A172 (cell line): ENCODE results near the gene ATP8A1. TPM values are rescaled to one million over a fixed set of nuclear protein-coding genes. Genes with fewer than 3 reads are reported as not detected.

Source experiments
- DNase-seq: peaks from one replicate; pipeline ENCODE4 v3.0.0-alpha.2; 2015; ENCODE audit warnings: low spot score
- total RNA-seq: library from RNA; depleted of rRNA; stranded (reverse); fragments of >200 nt; shearing (Covaris generic); gene quantifications from 2 replicates; pipeline ENCODE4 v1.2.3, GENCODE V29; 2014

The ATP8A1 gene
- total RNA-seq, 1 experiment from 2014 or later: not detected

DNA sequence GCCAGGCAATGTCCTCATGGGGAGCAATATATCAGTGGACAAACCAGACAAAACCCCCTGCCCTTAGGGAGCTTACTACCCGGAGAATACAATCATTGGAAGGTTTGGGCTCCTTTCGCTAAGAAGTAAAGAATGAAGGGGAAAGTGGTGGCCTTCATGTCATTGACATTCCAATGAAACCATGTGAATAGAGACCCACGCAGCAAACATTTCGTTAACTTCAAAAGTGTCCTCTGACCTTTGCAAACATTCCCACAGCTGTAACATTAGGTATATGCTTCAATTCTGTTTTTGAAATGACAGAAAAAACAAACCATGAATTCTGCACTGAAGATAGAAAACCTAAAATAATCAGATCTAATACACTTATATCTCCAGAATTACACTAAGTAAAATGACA lies 7.0 kb downstream of the ATP8A1 start:
- DNase-seq: no peak

GRCh38 chr4:42646999-42647541 lies 9.8 kb downstream of the ATP8A1 start:
- no peak for DNase-seq

DNA sequence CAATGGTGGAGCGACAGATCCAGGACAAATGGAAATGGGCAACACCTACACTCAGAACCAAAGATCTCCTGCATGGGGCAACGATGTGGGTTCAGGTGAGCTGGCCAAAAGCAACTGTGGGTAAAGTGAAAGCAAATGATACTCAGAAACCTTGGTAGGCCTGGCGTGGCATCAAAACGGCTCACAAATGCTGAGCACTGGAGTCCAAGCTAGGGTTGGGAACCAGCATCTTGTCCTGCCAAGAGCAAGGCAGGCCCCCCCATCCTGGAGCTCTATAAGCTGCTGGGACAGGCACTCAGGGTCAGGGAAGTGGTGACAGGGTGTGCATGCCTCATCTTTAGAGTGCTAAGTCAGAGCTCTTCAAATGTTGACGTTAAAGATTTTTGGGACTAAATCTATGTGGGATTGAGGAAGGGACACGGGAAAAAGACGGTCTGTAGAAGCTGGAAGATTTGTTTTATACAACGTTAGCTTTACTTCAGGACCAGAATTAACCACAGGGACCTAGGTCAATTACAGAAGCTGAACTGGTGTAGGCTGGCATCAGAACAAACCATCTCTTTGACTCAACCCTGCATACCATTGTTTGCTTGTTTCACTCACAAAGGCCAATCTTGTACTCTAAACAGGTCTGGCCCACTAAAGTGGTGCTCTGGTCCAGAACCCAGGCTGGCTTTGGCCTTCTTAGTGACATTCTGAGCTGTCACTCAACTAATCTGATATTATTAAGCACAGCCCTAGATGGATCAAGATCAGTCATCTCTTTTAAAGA lies 10.7 kb downstream of the ATP8A1 start:
- DNase-seq: no peak

GRCh38 chr4:42644897-42645296 lies 12.0 kb downstream of the ATP8A1 start:
- DNase-seq: no peak

DNA sequence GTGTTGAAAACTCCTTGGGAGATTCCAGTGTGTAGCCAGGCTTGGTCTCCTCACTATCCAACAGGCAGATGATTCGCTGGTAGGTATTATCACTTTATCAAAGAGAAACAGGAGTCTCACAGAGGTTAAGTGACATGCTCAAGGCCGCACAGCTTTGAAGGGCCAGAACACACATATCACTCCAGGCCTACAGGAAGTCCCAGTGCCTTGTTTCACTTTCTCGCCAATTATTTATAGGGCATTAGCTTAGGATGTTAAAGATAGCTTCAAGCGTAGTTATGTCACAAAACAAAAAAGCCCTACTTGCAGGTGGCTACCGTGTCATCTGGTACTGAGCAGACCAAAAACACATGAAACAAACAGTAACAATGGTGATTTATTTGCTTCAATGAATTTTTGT lies 13.2 kb downstream of the ATP8A1 start:
- DNase-seq: no peak

- no peak for DNase-seq
Measured at GRCh38 chr4:42642845-42643615, 13.9 kb downstream of the ATP8A1 start.

GRCh38 chr4:42642101-42642797 lies 14.7 kb downstream of the ATP8A1 start:
- no peak for DNase-seq

- no peak for DNase-seq
Measured at GRCh38 chr4:42641656-42642055, 15.2 kb downstream of the ATP8A1 start.

DNA sequence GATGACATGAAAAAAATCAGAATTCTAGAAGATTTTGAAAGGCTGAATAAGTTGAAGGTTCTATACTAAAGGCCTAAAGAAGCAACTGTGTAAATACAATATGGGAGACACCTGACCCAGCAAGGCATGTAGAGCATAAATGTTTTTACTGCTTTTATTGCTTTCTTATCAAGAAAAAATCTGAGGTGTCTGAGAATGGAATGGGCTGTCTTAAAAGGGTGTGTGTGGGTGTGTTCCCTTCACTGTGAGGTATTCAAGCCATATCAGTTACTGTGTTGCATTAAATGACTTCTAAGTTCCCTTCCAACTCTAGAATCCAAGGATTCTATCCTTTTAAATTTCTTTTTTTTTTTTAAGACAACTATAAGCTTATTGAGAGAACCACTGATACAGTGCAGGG lies 15.7 kb downstream of the ATP8A1 start:
- DNase-seq: no peak

- no peak for DNase-seq
Measured at GRCh38 chr4:42640613-42641012, 16.3 kb downstream of the ATP8A1 start.

- DNase-seq: no peak
Measured at GRCh38 chr4:42638993-42639392, 17.9 kb downstream of the ATP8A1 start.

- DNase-seq: no peak
Measured at GRCh38 chr4:42638321-42638720, 18.6 kb downstream of the ATP8A1 start.

DNA sequence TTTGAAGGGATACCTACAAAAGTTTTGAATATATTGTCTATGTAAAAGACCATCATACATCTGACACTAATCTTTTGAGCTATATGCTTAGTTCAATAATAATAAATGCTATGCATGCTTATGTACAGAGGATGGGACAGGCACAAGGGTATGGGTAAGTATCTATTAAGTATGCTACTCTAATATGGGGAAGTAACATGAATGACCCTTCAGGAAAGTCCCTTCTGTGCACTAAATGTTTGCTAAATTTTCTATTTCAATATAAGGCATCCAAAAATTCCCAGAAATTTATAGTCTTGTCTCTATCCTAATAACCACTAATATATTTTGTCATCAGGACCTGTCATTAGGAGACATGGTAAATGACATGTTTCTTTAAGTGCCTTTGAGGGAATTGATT lies 19.0 kb downstream of the ATP8A1 start:
- no peak for DNase-seq

DNA sequence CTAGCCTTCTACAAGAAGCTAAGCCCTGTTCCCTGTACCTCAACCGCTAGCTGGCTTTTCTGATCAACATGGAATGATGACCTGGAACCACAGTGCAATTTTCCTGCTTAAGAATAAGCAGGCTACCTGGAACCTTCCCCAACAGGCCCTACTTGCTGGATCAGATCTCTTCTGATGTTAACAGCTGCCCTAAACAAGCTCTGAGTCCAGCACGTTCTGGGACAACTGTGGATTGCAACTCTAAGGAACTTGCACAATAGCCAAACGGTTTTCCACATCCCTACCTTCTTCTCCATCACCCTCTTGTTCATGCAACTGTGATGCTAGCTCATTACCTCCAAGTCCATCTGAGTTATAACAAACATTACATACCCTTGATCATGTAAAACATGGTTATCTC lies 19.8 kb downstream of the ATP8A1 start:
- DNase-seq: no peak

DNA sequence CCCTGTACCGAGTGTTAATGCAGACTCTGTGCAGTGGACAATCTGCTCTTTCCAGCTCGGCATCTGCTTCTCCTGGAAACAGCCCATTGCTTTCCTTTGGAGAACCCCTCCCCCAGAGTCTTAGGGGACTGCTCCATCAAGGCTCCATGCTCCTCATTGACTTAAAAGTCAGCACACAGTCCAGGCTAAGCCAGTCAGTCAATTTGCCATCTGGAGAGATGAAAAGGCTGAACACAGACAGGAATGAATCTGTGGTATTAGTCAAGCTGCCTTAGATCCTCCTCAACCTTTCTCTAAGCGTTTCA lies 20.3 kb downstream of the ATP8A1 start:
- no peak for DNase-seq

DNA sequence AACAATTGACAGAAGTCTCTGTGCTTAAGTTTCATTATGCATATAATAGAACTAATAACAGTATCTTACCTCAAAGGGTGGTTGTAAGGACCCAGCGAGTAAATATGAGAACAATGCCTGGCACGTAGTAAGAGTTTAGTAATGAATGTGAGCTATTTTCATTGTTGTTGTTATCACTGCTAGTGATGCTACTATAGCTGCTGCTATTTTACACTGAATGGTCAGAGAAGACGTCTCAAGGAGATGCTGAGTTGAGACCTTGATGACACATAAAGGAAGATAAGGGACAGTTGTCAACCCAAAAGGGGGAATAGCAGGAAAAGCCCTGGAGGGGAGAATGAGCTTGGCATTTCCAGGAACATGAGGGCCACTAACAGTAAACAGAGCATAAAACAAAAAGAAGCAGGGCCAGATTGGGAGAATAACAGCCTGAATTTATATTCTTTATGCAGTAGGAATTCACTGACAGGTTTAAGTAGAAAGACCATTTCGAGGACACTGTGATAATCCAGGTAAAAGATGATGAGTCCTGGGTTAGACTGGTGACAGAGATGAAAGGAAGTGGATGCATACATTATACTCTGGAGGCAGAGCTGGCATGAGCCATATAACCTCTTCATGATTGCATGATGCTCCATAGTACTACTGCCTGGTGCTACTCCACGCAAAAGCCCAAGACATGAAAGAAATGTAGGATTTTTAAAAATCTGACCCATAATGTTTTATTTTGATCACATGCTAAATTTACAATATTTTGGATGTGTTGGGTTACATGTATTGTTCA lies 23.1 kb downstream of the ATP8A1 start:
- no peak for DNase-seq

DNA sequence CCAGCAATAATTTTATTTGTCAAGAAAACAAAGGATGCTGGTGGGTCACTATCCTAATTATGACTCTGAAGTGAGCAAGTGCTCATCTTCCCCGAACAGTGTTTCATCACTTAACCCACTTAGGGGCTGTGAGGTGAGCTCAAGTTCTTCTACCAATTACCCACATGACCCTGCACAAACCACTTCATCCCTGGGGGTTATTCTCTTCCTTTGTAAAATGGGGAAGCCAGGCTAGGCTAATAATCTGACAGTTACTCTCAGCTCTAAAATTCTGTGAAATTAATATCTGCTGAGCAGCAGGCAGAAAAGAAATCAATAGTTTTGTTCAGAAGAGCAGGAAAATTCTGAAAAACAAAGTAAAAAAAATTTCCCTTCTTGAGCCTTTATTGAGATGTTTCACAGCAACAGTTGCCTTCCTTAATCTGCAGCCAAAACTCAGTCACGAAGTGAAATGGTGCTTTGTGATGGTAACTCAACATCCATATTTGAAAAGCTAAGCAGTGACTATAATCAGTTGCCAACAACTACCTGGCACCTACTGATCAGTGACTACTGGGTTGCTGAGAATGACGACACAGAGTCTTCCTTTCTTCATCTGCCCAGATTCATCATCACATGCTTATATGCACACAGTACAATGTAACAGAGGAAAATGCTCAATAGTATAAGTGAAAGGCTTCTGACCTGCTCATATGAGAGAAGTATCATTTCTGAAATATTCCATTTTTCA lies 24.1 kb downstream of the ATP8A1 start:
- no peak for DNase-seq

- no peak for DNase-seq
Measured at GRCh38 chr4:42630908-42631307, 26.0 kb downstream of the ATP8A1 start.

DNA sequence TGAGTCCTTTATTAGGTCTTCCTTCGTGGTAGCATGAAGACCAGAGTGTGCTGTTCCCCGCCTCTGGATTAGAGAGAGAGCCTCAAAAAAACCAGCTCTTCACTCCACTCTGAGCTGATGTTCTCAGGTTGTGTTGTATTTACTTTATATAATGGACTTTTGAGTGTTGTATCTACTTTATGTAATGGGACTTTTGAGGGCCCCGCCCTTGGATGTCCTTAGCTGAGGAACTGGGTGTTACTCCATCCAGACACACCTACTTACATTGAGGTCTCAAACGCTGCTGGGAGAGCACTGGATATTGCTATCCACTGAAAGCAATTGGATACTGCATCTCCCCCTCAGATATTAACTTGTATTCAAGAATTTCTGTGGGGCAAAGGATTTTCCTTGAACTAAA lies 28.2 kb downstream of the ATP8A1 start:
- DNase-seq: no peak

DNA sequence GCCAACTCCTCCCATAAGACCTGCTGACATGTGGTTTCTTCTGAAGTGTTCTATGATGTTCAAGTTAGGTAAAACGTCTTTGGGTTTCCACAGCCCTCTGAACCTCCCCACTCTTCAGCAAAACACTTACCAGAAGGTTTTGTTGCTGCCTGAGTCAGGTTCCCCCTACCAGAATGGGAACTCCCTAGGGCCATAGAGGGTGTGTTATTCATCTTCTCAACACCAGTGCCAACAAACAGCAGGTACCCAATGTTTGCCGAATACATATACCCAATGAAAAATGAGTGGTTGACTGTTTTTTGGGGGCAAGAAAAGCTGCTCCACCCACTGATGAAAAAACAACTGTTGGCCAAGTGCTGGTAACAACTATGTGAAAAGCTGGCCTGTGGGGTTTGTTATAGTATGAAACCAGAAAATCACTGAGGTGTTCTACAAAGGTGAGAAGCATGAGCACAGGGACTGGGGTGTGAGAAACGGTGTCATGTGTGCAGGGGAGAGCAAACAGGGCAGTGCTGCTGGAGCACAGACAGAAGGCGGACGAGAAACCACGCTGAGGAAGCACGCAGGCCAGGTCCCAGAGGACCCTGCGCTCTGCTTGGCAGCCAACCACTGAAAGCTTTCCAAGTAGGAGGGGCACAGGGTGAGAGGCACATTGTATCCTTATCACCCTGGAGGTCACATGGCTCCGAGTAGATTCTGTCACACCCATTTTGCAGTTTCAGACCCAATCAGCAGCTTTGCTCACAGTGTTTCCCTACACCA lies 28.8 kb downstream of the ATP8A1 start:
- DNase-seq: no peak
